ENCODE results near the gene TUBGCP4.

GRCh38 chr15:43410572-43411214, 39.8 kb downstream of the TUBGCP4 start:
- TF ChIP-seq POLR2A (IDR thresholded peaks at IDR 0.05): no peak
- no peak for TF ChIP-seq EP300 (IDR thresholded peaks at IDR 0.05)
- no peak for TF ChIP-seq CTCF (IDR thresholded peaks at IDR 0.05)
- TF ChIP-seq POLR2AphosphoS5 (IDR thresholded peaks at IDR 0.05): no peak
